Measurements from ENCODE around the gene SEC14L1. TPM values are rescaled to one million over a fixed set of nuclear protein-coding genes. Genes with fewer than 3 reads are reported as not detected.

The SEC14L1 gene
- total RNA-seq, 1 experiment from 2014 or later: 279 TPM

DNA sequence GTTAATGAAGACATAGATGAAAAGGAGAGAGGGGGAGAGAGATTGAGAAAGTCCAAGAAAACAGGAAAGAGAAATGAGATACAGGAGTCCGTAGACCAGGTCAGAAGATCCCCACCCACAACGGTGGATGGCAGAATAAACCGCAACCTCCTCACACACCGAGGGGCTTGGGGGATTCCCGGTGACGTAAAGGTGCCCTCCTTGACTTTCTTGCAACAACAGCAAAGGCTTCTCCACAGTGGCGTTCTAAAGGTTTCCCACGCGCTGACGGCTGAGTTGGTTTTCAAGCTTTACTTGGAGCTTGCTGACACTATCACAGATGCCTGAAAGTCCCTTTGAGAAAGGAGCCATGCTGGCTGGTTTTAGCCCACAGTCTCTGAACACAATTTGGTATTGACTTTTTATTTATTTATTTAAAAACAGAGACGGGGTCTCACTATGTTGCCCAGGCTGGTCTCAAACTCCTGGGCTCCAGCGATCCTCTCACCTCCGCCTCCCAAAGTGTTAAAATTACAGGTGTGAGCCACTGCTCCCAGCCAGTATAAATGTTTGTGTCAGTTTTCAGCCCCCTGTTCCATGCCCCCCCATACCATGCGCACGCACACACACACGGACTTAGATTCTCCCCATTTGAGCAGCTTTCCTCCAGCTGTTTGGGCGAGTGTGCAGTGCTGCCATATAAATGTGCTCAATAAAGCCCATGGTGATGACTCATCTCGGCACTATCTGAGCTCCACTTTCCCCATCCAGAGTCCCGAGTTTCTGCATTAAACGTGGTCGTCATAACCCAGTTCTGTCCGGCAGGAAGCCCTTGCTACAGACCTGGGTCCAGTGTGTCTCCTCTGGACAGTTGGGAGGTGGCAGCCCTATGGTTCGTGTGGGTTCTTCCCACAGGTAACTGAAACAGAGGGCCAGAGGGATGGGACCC is 33.0 kb upstream of the SEC14L1 start:
- intact Hi-C loops (cut with micrococcal nuclease; ENCODE audit: unreplicated experiment) (no loop called here), in situ Hi-C loops (cut with HindIII; ENCODE audit: low pct_unique_long_range_greater_than_20kb, low sequenced_read_pairs) (no loop called here)
- ChIA-PET POLR2A (no interaction called here), CTCF (interaction anchor here (0.6 kb wide), 1 partner anchor 129 kb away, joined by 3 read pairs; no protein-coding TSS in a partner anchor)
- Histone ChIP-seq H3K9me3 (ENCODE audit: control insufficient read depth, insufficient read depth, low read depth, low read length) (no peaks in the 10 kb centered on the region), H3K4me3 (ENCODE audit: low read depth in 2 of 2, low read length in 2 of 2) (no peak overlapping the region), H3K36me3 (ENCODE audit: control insufficient read depth, insufficient read depth, low read length) (no peaks in the 10 kb centered on the region), H3K4me1 (ENCODE audit: control insufficient read depth, insufficient read depth, low read length) (peaks cover 18% of the 10 kb centered on the region), H3K27ac (ENCODE audit: low read length) (peak overlapping the region; percentile 67), H3K27me3 (ENCODE audit: control insufficient read depth, insufficient read depth, low read length) (no peaks in the 10 kb centered on the region)
- ATAC-seq: peak; percentile 14
- no TSS peak for BruUV-seq (replicated peaks)
- TF ChIP-seq SIN3A (IDR thresholded peaks at IDR 0.05; ENCODE audit: borderline replicate concordance, insufficient read depth, low read depth, low read length) (no peak), TCF7L2 (IDR thresholded peaks at IDR 0.05; ENCODE audit: low read depth, low read length) (no peak), REST (IDR thresholded peaks at IDR 0.05; ENCODE audit: insufficient read depth in 1 of 2, low read depth in 2 of 2, low read length in 1 of 2) (no peak), POLR2AphosphoS5 (IDR thresholded peaks at IDR 0.05; ENCODE audit: low read depth, low read length) (no peak)
- TF ChIP-seq, protein P1, sequence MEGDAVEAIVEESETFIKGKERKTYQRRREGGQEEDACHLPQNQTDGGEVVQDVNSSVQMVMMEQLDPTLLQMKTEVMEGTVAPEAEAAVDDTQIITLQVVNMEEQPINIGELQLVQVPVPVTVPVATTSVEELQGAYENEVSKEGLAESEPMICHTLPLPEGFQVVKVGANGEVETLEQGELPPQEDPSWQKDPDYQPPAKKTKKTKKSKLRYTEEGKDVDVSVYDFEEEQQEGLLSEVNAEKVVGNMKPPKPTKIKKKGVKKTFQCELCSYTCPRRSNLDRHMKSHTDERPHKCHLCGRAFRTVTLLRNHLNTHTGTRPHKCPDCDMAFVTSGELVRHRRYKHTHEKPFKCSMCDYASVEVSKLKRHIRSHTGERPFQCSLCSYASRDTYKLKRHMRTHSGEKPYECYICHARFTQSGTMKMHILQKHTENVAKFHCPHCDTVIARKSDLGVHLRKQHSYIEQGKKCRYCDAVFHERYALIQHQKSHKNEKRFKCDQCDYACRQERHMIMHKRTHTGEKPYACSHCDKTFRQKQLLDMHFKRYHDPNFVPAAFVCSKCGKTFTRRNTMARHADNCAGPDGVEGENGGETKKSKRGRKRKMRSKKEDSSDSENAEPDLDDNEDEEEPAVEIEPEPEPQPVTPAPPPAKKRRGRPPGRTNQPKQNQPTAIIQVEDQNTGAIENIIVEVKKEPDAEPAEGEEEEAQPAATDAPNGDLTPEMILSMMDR (IDR thresholded peaks at IDR 0.05): no peak
- no peak for DNase-seq (ENCODE audit: low read depth, low spot score)

GRCh38 chr17:77109159-77109759 is 31.5 kb upstream of the SEC14L1 start:
- Histone ChIP-seq H3K9me3 (ENCODE audit: control insufficient read depth, insufficient read depth, low read depth, low read length) (no peaks in the 10 kb centered on the region), H3K27ac (ENCODE audit: low read length) (peak overlapping the region; percentile 86), H3K4me3 (ENCODE audit: low read depth in 2 of 2, low read length in 2 of 2) (no peak overlapping the region), H3K27me3 (ENCODE audit: control insufficient read depth, insufficient read depth, low read length) (no peaks in the 10 kb centered on the region), H3K4me1 (ENCODE audit: control insufficient read depth, insufficient read depth, low read length) (peaks cover 18% of the 10 kb centered on the region), H3K36me3 (ENCODE audit: control insufficient read depth, insufficient read depth, low read length) (no peaks in the 10 kb centered on the region)
- in situ Hi-C loops (cut with HindIII; ENCODE audit: low pct_unique_long_range_greater_than_20kb, low sequenced_read_pairs): no loop called here
- POLR2A ChIA-PET: no interaction called here
- intact Hi-C loops (cut with micrococcal nuclease; ENCODE audit: unreplicated experiment): no loop called here
- no peak for DNase-seq (ENCODE audit: low read depth, low spot score)
- ATAC-seq: no peak
- TF ChIP-seq SIN3A (IDR thresholded peaks at IDR 0.05; ENCODE audit: borderline replicate concordance, insufficient read depth, low read depth, low read length) (no peak), POLR2AphosphoS5 (IDR thresholded peaks at IDR 0.05; ENCODE audit: low read depth, low read length) (no peak), REST (IDR thresholded peaks at IDR 0.05; ENCODE audit: insufficient read depth in 1 of 2, low read depth in 2 of 2, low read length in 1 of 2) (no peak), TCF7L2 (IDR thresholded peaks at IDR 0.05; ENCODE audit: low read depth, low read length) (no peak)
- TF ChIP-seq, protein P1 (IDR thresholded peaks at IDR 0.05): no peak
- CTCF ChIA-PET: no interaction called here
- no TSS peak for BruUV-seq (replicated peaks)
